Stimulated activated CD8-positive, alpha-beta memory T cell treated with anti-CD3 and anti-CD28 coated beads, Interleukin-7, amount 100 ng/mL, for 24 hours (primary cell): Measurements from ENCODE around the gene PLPPR2.
A peak's percentile ranks its signal among the peaks of the same experiment; 100 is the strongest.
"Not testable (repeated sequence)": the region's sequence is repeated elsewhere in the genome, so short reads cannot be mapped to it uniquely, and the experiment has no call there.

ENCODE experiments used
- DNase-seq: peaks from one replicate; pipeline ENCODE4 v3.0.0-alpha.2; 2020; ENCODE audit warnings: low read depth

PLPPR2 gene

DNA sequence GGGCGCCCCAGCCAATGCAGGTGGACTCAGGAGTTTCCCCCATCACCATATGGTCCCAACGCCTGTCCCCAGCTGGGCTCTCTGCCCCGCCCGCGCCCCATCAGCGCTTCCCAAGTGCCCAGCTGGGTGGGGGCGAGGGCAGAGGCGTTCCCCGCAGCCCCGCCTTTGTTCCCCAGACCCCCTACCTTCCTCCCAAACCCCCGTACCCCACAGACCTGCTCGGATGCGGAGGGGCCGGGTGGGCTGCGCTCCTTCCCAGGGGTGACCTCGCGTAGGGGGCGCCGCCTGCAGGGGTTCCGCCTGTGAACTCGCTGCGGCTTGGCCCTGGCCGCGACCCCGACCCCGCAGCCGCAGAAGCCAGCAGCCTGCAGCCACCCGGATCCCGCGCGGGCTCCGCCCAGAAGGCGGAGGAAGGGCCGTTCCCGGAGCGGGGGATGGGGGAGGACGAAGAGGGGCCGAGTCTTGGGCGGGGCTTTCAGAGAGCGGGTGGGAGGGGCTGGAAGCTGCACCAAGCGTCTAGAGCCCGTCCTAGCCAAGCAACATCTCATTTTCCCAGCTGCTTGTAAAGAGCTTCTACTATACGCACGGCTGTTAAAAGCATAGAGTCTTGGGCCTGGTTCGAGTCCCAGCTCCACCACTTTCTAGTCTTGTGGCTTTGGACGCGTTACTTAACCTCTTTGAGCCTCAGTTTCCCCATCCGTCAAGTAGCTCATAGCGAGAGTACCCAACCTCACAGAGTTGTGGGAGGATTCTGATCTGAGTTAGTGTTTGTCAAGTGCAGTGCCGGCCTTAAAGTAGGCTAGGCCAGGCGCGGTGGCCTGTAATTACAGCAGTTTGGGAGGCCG lies 15.8 kb upstream of the PLPPR2 start, which contains the start of gene RAB3D:
TSS of gene RAB3D (minus strand) at position 404 of the 845 bp plus-strand sequence. CDS start 2,258 bp downstream, outside the sequence.
- DNase-seq, result peak; percentile 64

DNA sequence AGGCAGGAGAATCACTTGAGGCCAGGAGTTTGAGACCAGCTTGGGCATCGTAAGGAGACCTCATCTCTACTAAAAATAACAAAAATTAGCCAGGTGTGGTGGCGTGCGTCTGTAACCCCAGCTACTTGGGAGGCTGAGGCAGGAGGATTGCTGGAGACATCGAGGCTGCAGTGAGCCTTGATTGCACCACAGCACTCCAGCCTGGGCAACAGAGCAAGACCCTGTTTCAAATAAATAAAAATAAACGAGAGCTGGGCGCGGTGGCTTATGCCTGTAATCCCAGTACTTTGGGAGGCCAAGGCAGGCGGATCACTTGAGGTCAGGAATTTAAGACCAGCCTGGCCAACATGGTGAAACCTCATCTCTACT lies 15.1 kb upstream of the PLPPR2 start:
- not testable (repeated sequence) for DNase-seq

DNA sequence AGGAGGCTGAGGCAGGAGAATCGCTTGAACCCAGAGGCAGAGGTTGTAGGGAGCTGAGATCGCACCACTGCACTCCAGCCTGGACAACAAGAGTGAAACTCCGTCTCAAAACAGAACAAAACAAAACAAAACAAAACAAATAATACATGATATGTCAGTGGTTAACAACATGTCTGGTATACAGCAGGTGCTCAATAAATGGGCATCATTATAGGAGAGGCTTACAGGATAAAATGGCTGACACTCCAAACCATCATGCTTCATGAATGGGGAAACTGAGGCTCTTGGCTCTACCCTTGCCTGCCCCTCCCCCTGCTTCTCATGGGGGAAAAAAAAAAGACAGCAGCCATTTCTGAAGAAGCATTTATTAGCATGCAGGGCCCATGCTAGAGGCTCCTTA lies 12.8 kb upstream of the PLPPR2 start:
- DNase-seq, result no peak

DNA sequence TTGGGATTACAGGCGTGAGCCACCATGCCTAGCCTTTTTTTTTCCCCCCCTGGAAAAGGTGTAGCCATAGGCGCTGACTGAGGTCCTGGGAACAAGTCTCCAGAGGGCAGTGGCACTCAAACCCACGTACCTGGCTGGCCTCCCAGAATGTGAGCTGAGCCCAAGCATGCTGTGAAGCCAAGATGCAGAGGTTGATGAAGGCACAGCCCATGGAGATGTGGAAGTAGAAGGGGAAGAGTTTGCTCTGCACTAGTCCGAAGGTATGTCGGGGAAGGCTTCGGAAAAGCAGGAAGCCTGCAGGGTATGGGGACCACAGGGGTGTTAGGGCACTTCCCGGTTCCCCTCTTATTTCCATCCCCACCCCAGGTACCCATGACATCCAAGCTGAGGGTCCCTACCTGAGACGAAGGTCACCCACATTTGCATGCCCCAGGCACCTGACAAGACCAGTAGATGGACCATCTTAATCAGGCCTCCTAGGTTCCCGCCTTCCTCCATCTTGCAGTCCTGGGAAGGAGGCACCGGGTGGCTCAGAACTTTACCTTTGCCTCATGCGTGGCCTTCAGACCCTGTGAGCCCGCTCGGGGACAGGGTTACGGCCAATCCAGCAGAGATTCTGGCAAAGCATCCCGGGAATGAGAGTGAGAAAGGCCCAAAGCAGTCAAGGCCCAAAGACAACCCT lies 10.0 kb upstream of the PLPPR2 start:
- no peak for DNase-seq

DNA sequence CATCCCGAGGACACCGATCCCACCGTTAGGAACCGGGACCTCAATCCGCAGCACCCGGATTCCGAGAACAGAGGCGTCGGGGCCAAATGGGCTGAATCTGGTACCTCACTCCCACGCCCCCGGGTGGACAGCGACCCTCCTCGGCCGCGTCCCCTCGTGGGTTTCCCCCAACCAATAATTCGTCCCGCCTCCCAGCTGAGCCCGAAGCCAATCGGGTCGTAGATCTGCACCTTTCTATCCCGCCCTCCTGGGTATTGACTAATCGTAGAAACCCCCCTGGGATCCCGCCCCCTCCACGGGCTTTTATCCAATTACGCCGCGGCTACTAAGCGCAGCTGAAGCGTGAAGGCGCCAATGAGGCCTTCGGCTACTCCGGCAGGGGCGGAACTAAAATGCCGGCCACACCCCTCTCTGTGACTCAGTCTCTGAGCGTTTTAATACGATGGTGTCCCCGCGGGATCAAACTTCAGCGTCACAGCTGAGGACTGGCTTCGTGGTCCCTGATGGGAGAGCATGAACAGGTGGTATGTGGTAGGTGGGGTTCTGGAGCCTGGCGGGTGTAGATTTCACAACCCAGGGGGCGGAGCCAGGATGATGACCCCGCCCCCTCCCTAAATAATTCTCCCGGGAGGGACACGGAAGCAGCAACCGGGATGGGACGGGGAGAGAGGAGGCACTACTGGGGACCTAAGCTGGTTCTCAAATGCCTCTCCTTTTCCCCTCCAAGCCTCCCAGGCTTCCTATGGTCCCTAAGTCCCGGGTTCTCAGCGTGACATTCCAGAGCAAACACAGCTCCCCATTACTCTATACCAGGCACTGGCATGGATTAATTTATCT lies 8.9 kb upstream of the PLPPR2 start, which contains the start of the genes CCDC159 and TMEM205:
TSS of gene CCDC159 (plus strand) at position 416 of the 837 bp plus-strand sequence. CDS start at position 504, 88 bp downstream.
TSS of gene TMEM205 (minus strand) at position 165 of the 837 bp plus-strand sequence. CDS start 649 bp downstream, outside the sequence.
- DNase-seq, result peak; percentile 96

DNA sequence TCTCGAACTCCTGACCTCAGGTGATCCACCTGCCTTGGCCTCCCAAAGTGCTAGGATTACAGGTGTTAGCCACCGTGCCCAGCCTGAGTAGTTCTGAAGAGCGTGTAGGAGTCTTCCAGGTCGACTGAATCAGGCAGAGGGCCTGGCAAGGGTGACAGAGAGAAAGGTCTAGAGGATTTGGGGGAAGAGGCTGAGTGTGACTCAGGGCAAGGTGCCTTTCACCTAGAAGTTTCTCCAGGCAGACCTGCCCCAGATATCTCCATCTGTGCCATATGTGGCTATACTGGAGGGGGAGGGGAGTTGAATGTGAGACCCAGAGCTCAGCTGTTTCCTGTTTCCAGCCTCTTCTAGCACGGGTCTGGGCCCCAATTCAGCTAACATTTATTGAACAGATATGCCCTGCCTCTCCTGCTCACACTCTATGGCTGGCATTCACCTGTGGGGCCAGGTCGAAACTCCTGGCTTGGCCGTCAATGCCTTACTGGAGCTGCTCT lies 7.6 kb upstream of the PLPPR2 start:
- no peak for DNase-seq

DNA sequence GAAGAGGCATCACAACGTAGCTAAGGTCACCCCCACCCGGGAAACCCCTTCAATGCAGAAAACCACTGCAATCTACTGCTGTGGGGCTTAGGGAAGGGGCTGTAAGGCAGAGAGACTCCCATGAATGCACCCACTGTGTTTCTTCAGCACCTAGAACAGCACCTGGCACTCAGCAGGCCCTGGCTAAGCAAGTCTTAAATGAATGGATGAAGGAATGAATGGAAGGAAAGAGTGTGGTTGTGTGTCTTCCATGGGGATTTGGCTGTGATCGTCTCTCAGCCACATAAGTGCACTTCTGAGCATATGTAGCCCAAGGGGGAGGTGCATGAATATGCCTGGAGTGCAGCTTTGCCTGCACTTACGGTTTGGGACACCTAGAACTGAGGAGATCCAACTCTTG lies 6.1 kb upstream of the PLPPR2 start:
- no peak for DNase-seq

DNA sequence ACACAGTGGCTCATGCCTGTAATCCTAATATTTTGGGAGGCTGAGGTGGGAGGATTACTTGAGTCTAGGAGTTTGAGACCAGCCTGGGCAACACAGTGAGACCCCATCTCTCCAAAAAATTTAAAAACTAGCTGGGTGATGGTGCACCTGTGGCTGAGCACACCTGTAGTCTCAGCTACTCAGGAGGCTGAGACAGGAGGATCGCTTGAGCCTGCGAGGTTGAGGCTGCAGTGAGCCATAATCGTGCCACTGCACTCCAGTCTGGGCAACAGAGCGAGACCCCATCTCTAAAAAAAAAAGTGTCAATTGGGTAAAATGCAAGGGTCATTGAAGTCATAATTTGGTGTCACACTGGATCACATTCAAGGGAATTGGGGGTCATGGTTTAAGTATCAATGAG lies 1.1 kb upstream of the PLPPR2 start:
- DNase-seq, result not testable (repeated sequence)

DNA sequence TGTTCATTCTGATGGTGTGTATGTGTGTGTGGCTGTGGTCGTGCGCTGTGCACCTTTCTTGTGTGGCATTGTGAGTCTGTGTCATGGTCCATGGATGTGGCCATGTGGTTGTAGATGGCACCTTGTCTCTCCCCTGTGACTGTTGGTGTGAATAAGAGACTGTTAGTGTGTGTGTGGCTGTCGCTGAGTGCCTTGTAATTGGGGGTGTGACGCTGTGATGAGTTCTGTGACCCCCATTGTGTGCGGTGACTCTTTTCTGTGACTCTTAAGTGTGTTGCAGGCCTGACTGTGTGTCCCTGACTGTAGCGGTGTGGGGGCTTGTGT lies 804 bp downstream of the PLPPR2 start:
- DNase-seq, result no peak

DNA sequence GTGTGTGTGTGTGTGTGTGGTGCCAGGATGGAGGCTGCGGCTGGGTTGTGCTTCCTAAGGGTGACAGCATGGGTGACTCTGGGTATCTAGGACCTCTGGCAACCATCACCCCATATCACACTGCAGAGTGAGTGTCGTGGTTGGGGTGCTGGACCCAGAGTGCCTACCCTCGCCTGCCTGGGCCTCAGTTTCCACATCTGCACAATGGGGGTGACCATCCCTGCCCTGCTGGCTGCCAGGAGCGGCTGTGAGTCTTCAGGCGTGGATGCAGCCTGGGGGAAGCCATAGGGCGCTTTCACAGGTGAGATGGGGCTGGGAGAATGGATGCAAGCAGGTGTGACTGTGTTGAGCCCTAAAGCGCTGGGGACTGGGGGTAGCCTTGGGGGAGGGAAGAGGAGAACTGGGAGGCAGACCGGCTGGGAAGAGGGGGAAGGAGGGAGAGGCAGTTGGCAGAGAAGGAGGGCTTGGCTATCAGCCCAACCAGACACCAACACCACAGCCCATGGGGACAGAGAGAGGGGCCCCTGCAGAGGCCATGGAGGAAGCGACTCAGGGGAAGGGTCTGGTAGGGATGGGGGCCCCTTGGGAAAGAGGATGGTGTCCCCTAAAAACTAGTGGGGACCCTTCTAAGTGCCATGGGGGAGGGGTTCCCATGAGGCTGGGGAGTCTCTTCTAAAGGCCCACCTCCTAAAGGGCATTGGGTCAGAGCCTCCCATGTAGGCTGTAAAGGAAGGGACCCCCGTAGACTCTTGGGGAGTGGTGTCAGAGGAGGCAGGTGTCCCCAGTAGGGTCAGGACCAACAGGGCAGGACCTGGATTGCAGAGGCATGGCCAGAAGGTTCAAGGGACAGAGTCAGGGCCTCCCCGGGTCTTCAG lies 1.7 kb downstream of the PLPPR2 start:
- DNase-seq, result no peak

DNA sequence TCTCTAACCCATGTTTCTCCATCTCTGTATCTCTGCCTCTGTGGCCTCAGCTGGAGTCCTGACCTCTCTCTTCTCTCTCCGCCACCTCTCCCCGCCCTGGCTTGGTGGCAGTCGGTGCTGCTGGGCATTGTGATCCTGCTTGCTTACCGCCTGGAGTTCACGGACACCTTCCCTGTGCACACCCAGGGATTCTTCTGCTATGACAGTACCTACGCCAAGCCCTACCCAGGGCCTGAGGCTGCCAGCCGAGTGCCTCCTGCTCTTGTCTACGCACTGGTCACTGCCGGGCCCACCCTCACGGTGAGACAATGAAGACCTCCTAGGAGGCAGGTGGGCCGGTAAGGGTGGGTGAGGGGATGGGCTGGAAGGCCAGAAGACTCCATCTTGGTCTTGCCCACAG lies 4.2 kb downstream of the PLPPR2 start:
- no peak for DNase-seq

DNA sequence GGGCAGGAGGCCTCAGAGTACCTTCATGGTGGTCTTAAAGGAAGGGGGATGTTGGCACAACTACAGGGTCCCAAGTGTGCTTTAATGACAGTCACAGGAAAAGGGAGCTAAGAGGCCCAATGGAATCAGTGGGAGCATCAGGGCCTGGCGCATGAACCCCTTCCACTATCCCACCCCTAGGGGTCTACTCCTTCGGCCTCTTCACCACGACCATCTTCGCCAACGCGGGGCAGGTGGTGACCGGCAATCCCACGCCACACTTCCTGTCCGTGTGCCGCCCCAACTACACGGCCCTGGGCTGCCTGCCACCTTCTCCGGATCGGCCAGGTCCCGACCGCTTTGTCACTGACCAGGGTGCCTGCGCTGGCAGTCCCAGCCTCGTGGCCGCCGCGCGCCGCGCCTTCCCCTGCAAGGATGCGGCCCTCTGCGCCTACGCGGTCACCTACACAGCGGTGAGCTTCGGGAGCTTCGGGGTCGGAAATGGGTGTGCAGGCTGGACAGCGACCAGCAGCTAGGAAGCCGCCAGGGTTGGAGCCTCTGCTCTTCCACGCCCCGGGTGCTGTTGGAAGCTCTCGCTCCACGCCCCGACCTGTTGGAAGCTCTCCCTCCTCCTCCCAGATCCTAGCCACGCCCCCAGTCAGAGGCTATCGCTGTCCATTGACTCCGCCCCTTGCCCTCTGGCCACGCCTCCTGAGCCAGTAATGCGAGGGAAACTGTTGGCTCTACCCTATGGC lies 6.0 kb downstream of the PLPPR2 start:
- DNase-seq, result no peak

DNA sequence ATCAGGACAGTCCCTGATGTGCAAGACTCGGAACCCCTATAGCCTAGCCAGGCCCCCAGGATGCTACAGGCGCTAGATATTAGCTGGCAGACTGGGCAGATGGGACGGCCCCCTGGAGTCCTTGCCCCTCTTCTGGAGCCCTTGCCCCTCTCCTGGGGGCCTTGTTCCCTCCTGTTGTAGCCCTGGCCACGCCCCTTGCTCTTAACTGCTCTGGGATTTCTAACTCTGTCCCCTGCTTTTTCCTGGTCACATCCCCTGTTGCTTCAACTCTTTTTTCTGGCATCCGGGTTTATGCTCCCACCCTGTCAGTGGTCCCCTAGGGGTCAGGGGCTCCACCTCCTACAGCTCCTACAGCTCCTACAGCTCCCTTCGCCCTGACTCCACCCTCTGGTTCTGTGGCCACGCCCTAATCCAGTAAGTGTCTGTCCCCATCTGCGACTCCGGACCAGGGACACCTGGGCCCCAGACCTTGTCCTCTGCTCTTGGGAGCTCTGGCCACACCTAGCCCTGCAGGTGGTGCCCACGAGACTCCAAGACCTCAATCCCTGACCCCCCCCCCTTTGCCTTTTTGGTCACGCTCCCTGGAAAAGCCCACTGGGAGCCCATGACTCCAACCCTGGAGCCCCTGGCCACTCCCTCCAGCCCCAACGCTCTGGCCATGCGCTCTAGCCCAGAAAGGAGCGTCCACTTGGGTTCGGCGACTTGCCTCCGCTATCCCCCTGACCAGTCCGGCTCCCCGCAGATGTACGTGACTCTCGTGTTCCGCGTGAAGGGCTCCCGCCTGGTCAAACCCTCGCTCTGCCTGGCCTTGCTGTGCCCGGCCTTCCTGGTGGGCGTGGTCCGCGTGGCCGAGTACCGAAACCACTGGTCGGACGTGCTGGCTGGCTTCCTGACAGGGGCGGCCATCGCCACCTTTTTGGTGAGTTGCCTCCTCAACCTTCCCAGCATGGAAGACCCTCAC lies 6.8 kb downstream of the PLPPR2 start:
- DNase-seq, result no peak

DNA sequence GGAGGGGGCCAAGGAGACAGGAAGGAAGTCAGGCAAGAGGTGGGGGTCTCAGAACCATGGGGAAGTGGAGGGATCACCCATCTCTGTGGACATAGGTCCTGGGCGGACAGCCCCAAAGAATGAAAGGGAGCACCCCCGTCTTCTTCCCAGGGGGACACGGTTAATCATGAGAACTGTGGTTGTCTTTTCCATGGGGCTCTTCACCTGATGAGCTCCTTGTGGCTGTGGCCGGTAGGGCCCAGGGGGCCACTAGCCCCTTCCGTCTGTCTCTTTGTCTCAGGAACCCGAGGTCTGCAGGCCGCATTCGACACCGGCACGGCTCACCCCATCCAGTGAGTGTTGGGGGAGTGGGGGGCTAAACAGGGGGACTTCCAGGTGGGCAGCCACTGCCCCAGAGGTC lies 8.6 kb downstream of the PLPPR2 start:
- no peak for DNase-seq

DNA sequence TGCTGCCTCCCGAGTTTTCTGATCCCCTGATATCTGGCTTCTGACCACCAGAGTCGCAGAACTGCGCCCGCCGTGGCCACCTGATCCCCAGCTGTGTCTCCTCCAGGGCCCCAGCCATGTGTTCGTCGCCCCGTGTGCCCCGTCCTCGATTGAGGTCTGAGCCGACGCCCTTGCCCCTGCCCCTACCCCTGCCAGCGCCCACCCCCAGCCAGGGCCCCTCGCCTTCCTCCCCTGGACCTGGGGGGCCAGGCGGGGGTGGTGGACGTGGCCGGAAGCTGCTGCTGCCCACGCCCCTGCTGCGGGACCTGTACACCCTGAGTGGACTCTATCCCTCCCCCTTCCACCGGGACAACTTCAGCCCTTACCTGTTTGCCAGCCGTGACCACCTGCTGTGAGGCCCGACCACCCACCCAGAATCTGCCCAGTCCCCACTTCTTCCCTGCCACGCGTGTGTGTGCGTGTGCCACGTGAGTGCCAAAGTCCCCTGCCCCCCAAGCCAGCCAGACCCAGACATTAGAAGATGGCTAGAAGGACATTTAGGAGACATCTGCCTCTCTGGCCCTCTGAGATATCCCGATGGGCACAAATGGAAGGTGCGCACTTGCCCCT lies 9.2 kb downstream of the PLPPR2 start:
- no peak for DNase-seq

DNA sequence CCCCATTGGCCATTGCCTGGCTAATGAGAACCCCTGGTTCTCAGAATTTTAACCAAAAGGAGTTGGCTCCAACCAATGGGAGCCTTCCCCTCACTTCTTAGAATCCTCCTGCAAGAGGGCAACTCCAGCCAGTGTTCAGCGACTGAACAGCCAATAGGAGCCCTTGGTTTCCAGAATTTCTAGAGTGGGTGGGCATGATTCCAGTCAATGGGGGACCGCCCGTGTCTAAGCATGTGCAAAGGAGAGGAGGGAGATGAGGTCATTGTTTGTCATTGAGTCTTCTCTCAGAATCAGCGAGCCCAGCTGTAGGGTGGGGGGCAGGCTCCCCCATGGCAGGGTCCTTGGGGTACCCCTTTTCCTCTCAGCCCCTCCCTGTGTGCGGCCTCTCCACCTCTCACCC lies 9.7 kb downstream of the PLPPR2 start:
- DNase-seq, result no peak

DNA sequence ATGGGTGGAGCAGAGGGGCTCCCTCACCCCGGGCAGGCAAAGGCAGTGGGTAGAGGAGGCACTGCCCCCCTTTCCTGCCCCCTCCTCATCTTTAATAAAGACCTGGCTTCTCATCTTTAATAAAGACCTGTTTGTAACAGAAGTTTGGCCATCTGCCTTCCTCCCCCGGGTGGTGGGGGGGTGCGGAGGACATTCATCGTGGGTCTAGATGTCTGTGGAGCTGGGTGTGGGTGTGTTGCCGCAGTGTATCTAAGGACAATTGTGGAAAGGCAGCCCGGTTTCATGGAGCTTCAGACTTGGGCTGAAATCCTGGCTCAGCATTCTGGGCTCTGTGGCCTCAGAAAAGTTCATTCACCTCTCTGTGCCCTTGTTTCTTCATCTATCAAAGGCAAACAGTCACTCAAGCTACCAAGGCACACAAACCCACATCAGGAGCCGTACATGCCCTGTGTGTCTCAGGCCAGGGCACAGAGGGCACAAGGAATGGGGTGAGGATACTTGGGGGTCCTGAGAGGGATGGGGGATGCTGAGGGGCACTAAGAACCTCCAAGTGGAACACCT lies 10.4 kb downstream of the PLPPR2 start:
- DNase-seq, result no peak

DNA sequence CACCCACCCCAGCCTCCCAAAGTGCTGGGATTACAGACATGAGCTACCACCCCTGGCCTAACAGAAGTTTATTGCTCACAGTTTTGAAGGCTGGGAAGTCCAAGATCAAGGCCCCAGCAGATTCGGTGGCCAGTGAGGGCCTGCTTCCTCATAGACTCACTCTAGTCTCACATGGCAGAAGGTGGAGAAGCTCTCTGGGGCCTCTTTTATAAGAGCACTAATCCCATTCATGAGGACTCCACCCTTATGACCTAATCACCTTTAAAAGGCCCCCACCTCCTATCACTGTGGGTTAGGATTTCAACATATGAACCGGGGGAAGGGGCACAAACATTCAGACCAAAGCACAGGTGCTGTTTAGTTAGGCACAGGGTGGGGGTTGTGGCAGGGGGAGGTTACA lies 12.3 kb downstream of the PLPPR2 start:
- DNase-seq, result no peak

DNA sequence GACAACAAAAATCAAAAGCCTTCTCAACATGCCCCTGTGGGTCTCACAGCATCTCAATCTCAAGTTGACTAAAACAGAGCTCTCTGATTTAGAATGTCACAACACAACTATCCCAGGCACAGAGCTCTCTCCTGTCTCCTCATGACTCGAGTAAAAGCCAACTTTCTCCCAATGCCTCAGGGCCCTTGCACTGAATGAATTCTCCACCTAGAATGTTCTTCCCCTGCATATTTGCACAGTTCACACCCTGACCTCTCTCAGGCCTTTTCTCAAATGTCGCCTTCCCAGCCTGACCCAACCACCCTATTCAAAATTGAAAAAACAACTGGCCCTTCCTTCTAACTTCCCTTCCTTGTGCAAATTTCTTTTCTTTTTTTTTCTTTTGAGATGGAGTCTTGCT lies 15.5 kb downstream of the PLPPR2 start:
- DNase-seq, result no peak
